ENCODE data around the gene SPATC1L.

Gene SPATC1L

DNA sequence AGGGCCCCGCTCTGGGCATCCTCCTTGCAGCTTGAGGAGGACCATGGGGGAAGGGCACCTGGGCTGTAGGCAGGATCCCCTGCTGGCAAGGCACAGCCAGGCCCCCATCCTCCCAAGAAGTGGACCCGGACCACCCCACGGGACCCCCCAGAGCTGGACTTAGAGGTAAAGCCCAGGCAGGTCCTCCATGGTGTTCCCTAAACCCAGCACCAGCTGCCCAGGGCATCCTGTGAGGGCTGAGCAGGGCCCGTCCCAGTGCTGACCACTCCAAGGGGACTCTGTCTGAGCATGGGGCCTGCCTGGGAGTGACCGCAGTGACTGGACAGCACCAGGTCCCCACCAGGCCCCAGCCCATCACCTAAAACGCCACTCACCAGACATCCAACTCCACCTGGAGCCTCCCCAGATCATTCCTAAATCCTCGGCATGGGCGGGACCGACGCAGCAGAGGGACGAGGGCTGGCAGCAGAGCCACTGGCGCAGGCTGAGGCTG lies 65.1 kb downstream of the SPATC1L start:
- no peak for DNase-seq (ENCODE audit: low read depth)

GRCh38 chr21:46118316-46119143 lies 65.7 kb downstream of the SPATC1L start:
- no peak for DNase-seq (ENCODE audit: low read depth)

GRCh38 chr21:46117586-46118315 lies 66.5 kb downstream of the SPATC1L start:
- no peak for DNase-seq (ENCODE audit: low read depth)

DNA sequence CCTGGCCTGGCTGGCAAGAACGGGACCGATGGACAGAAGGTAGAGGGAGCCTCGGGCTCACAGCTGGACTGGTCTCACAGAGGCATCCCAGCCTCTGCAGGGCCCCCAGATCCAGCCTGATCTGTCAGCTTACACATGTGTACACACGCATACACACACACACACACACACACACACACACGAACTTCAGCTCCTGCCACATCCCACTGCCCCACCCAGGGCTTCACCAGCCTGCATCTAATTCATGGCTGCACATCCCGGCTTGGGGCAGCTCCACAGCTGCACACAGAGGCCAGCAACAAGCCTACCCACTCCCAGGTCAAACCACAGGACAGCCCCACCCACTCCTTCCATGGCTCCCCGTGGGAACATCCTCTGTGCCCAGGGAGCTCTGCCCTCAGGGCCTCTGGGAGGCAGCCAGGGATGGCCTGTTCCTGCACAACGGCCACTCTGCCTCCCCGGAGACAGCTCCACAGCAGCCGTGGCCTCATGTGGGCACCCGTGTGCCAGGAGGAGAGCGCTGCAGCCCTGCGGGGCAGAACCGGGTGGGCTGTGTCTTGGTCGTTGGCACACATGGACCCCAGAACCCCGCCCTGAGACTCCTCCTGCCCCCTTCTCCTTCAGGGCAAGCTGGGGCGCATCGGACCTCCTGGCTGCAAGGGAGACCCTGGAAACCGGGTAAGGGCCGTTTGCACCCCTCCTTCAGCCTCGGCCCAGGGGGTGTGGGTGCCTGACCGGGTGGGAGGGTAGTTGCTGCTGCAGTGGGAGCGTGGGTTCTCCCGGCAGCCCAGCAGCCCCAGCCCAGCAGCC lies 67.3 kb downstream of the SPATC1L start:
- no peak for DNase-seq (ENCODE audit: low read depth)

GRCh38 chr21:46116189-46116775 lies 68.0 kb downstream of the SPATC1L start:
- DNase-seq (ENCODE audit: low read depth), result no peak

GRCh38 chr21:46115441-46116188 lies 68.6 kb downstream of the SPATC1L start:
- DNase-seq (ENCODE audit: low read depth), result no peak

- no peak for DNase-seq (ENCODE audit: low read depth)
Measured at GRCh38 chr21:46114963-46115362, 69.3 kb downstream of the SPATC1L start.

- DNase-seq (ENCODE audit: low read depth), result no peak
Measured at GRCh38 chr21:46113497-46114176, 70.6 kb downstream of the SPATC1L start.

DNA sequence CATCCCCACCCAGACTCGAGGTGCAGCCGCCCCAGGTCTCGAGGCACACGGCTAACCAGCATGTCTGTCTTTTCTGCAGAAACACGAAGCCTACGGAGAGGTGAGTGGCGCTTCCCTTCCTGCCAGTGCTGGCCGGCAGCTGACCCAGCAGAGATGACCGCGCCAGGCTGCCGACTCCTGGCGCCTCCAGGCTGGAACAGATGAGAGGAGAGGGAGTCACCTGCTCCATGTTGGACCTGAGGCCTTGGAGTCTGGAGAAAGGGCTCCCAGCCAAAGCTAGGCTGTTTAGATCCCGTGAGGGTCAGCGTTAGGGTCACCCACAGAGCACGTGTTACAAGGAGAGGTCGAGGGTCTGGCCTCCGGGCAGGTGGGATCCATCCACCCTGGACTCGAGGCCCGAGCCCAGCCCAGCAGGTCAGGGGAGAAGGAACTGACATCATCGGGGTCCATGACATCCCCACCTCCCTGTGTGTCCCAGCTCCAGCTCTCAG lies 71.5 kb downstream of the SPATC1L start:
- DNase-seq (ENCODE audit: low read depth), result no peak

DNA sequence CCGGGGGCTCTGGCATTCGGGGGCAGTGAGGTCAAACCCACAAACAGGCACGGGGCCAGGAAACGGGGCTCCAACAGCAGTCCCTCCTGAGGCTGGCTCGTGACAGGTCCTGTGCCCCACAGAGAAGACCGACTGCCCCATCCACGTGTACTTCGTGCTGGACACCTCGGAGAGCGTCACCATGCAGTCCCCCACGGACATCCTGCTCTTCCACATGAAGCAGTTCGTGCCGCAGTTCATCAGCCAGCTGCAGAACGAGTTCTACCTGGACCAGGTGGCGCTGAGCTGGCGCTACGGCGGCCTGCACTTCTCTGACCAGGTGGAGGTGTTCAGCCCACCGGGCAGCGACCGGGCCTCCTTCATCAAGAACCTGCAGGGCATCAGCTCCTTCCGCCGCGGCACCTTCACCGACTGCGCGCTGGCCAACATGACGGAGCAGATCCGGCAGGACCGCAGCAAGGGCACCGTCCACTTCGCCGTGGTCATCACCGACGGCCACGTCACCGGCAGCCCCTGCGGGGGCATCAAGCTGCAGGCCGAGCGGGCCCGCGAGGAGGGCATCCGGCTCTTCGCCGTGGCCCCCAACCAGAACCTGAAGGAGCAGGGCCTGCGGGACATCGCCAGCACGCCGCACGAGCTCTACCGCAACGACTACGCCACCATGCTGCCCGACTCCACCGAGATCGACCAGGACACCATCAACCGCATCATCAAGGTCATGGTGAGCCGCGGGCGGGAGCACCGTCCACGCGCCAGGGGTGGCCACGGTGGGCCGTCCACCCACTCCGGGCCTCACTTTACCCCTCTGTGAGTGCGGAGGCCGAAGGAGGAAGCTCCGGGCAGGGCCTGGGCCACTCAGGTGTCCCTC lies 72.2 kb downstream of the SPATC1L start:
- no peak for DNase-seq (ENCODE audit: low read depth)

- DNase-seq (ENCODE audit: low read depth), result no peak
Measured at GRCh38 chr21:46111193-46111571, 73.1 kb downstream of the SPATC1L start.

All from activated gamma-delta T cell treated with anti-CD3 and anti-CD28 coated beads, Interleukin-2, amount 50 U/mL, for 16 hours (primary cell).